ENCODE results near the gene GPR158.
A peak's percentile ranks its signal among the peaks of the same experiment; 100 is the strongest.

Gene GPR158

DNA sequence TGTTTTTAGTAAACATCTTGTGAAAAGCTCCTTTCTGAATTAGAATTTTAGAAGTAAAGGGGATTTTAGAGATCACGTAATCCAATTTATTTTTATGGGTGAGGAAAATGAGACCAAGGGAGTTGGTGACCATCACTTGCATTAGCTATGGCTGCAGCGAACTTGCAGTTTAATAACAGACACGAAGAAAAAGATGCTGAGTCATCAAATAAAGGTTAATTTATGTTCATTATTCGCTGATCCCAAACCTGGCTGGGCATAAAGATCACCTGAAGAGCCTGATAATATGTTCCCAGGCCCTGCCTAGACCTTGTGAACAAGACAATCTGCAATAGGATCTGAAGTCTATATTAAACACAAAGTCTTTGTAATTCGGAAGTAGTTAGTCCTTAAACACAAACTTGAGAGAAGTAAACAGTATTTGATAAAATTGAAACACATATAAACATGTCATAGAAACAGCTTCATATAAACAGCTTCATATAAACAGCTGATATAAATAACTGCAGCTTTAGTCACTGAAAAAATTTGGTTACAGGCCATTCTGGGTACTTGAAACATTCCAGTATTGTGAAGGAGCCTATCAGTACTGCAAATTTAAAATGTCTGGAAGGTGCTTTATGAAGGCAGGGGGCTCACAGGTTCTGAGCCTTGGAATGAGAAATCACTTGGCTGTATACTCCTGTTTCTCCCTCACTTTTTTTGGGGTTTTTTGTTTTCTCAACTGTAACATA is 16.5 kb downstream of the GPR158 start:
- no peak for DNase-seq (ENCODE audit: low spot score)

DNA sequence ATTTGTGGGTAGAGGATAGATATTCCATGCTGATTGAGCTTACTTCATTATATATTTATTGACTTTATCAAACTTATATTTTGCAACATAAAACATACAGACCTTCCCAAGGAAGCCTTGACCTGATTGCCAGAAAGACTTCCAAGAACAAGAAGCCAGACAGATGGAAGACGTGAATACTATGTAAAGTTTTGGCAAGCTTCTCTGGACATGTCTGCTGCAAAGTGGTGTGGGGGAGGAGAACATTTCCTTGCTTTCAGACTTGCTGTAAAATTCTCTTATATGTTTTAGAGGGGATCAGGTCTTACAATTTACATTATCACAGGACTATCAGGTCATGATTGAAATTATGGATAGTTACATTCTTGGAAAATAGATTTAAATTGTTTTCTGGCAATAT is 23.4 kb downstream of the GPR158 start:
- no peak for DNase-seq (ENCODE audit: low spot score)

DNA sequence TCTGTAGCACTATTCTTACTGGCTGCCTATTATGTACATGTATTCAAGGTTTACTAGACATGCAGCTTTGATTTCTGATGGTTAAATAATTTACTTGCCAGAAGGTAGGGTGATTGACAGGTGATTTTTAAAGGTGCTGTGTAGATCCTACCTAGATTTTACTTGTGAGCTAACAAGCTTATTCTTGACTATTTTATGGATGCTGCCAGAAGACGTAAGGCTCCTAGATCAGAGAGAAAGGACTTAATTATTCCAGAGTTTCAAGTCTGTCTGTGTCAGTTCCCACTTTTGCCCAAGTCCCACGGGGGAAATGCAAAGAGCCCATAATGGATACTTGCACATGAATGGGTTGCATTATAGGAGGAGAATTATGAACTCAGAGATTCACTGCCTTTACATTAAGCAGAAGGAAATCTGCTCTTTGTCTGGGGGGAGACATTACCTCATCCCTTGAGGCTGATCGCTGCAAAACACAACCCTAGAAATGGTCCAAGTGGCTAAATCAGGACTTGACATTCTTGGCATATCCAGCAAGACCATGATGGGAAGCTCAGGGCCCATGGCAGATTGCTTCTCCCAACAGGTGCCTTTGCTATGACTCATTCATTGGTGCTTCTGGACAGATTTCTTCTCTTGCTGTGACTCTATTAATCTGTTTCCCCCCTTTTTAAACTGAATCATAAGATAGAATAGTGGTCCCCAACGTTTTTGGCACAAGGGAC is 32.1 kb downstream of the GPR158 start:
- no peak for DNase-seq (ENCODE audit: low spot score)

DNA sequence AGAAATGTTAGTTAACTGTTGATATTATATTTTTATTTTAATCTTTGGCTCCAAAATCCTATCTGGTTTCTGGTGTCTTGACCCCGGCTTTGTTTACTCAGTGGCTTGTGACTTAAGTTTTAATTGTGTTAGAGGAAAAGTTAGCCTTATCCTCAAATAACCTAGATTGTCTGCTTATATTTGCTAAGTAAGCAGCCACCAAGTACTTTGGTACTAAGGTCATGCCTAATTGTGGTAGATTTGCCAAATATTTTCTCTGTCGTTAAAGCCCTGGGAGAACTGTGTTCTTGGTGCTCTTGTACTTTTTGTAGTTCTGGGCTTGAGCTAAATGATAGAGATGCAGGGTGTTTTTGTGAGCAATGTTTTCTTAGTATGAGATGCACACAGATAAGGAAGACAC is 34.8 kb downstream of the GPR158 start:
- DNase-seq (ENCODE audit: low spot score) = no peak

DNA sequence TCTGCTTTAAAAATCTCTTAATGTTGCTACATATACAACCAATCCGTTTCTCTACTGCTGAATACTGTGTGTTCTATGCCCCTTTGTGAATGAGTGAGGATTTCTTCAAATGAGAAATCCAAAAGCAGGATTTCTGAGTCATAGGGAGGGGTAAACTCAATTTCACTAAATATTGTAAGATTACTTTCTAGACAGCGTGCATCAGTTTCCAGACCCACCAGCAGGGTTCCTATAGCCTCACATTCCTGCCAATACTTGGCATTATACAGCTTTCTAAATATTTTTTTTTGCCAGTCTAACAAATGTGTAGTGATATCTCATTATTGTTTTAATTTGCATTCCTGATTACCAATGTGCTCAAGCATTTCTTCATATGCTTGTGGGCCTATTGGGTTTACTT is 35.5 kb downstream of the GPR158 start:
- DNase-seq (ENCODE audit: low spot score) = no peak

DNA sequence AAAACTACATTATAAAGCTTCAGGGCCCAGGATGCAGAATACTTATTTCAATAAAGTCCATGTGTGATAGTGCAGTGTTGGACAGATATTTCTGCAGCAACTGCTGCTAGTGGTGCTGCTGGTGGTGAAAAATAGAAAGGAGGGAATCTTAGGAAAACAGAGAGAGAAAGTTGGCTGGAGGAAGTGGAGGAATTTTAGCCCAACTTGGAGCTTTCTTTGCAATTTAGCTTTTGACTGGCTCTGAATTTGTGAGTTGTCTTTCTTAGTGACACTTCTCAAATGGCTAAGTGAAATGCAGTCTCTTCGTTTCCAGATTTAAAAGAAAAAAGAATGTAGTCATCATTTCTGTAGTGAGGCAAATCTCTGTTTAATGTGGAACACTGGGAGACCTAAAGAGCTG is 45.4 kb downstream of the GPR158 start:
- DNase-seq (ENCODE audit: low spot score) = no peak

DNA sequence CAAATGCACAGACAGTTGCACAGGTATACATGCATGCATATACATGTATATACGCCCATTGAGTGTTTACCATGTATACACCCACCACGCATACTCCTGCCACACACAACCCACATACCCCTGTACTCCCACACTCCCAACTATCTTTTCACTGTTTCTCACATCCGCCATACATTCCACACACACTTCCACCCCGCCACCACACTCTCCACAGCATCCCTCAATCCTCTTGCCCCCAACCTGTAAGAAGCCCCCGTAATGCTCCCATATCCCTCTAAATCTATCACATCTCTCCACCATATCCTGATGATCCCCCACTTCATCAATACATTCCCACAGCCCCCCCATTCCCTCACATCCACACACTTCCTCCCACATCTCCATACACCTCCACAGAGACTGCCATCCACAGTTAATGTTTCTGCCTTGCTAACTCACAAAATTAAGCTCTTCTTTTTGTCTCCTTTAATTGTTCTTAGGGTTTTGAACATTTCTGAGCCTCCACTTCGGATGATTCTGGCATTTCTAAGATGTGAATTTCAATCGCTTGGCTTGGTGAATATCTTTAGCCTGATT is 47.4 kb downstream of the GPR158 start:
- DNase-seq (ENCODE audit: low spot score) = no peak

DNA sequence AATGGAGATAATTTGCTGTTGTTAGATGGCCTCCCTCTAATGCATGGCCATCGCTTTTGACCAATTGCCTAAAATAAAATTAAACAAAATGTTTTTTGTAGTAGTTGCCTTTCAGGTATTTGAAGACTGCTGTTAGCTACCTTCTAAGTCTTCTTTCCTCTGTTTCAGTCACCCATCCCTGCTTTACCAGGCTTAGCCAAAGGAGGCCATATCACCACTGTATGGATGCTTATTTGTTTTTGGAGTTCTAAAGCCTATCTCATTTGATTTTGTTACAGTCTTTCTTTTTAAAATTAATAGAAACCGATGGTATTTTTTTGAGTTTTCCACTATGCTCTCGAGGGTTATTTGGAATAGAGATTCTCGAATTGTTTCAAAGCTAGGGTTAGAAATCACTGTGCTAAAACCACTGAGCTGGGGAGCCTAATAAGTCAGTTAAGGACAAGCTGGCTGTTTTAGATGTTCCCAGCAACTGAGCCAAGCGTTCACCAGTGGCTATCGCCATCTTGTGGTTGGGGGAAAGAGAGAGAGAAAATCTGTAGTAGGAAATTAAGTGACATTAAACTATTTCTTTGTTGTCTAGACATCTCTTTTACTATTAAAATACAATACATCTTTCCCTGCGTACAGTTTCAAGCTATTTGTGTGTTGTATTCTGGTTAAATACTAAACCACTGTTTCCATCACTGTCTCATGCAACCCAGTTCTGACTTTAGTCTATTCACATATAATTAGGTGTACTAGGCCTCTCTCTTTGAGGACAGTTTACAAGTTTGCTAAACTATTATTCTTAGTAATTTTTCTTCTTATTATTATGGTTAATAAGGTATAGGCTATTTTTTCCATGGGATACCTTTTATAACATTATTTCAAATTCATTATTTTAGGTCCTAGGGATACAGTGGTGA is 52.2 kb downstream of the GPR158 start:
- peak; percentile 22 for DNase-seq (ENCODE audit: low spot score)

DNA sequence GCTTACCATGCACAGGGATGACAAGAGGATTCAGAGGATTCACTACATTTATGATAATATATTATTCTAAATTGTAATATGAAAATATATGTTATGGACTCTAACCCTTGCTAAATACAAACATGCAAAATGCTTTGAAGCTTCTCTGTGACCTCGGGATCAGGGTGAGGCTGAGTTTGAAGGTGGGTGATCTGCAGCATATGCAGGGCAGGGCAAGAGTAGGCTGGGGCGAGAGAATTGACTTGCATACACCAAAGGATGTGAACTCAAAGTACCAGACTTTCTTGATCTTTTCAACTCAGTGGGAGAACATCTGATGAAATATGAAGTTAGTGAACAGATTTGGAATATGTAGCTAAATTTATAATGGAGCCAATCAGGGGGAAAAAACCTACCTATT is 57.0 kb downstream of the GPR158 start:
- no peak for DNase-seq (ENCODE audit: low spot score)

DNA sequence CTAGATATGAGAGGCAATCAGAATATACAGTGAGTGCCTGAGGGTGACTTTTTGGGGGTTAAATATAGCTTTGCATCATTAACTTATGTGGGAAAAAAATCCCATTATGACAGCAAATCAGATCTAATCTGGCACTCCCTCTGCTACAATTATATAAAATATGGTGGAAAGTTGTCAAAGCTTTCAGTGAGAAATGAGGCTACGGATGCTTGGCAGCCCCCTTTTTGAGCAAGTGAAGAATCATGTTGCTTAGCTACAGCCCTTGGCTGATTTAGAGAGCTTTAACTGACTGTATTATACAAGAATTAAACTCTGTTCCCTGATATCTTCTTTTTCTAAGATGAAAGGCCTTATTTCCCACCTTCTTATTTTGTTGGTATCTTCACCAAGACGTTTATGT is 57.4 kb downstream of the GPR158 start:
- no peak for DNase-seq (ENCODE audit: low spot score)

DNA sequence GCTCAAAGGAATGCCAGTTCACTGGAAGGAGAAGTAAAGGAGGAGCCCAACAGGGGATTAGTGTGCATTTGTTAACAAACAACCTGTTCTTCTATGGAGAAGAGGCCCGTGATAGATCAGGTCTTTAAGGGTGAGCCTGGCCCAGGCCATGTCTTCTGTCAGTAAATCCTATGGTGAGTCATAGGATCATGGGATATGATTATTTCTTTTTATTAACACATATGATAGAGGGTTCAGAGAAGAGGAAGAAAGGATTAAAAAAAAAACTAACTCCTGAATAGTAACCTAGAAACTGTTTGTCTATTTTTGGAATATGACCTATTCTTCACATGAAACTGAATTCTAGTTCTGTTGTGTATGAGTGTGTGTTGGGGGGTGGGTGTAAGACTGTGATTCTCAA is 70.4 kb downstream of the GPR158 start:
- no peak for DNase-seq (ENCODE audit: low spot score)

DNA sequence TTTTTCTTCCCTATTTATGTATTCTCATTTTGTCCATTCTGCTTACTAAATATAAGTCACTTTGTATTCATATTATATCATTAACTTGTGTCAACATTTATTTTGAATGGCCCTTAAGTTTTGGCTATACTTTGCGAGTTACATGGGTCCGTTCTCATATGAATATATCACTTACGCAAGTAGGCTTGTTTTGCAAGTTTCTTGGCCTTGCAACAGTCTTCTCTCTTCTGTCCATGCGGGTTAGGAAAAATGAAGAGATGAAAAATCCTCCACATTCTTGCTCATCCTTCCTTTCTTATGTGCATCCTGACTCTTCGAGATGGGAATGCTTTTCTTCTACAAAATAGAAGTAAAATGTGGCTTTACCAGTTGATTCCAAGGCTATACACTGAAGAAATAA is 82.8 kb downstream of the GPR158 start:
- no peak for DNase-seq (ENCODE audit: low spot score)

DNA sequence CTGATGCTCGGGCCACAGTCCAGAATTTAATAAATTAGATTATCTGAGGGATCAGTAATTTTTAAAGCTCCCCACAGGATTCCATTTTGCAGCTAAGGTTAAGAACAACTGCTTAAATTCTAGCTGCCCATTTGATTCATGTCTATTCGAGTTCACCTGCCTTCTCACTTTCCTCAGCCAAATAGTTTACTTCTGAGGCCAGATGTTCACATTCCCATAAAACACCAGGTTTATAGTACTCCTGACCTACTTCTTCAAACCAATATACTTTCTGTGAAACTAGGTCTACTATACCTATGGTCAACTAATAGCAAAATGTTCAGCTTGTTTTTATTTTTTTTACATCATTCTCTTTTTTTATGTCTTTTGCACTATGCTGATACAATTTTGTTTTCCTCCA is 86.3 kb downstream of the GPR158 start:
- no peak for DNase-seq (ENCODE audit: low spot score)

DNA sequence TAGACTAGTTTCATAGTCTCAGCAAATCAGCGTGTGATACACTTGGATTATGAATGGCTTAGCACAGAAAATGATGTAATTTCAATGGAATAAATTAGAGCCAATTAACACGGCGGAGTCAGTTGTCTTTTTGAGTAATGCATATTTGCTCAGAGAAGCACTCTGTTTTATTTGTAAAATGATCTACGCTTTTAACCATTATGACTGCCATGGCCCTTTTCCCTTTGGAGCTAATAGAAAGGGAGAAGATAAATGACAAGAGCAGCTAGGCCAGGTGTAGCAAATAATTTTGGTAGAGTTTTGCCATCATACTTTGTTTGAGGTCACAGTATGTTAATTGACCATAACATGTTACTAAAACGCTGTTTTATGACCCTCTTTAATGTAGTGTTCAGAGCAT is 86.8 kb downstream of the GPR158 start:
- no peak for DNase-seq (ENCODE audit: low spot score)

DNA sequence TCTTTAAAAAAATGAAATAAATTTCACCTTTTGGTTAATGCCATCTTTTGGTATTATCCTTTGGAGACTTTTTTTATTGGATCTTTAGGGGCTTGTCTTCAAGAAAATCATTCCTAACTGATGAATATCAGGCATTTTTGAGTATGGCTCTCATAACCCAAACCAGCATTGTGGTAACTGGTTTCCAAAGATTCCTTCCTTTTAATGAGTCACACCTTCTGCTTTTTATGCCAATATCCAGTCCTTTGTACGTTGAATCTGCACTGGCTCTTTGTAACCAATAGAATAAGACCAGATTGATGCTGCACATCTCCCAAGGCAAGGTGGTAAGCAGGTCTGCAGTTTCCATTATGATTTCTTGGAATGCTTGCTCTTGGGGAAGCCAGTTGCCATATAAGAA is 89.1 kb downstream of the GPR158 start:
- DNase-seq (ENCODE audit: low spot score) = no peak

DNA sequence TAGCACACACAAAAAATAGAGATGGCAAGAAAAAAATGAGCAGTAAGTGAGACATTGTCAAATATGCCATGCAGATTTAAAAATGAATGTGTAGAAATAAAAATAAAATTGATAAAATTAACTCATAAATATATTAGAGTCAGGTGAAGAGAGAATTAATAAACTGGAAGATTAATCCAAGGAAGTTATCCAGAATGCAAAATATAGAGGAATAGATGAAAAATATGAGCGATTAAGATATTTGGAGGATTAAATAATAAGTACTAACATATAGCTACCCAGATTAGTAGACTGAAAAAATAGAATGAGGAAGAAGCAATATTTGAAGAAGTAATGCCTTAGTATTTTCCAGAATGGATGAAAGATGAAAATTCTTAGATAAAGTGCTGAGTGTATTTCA is 103.4 kb downstream of the GPR158 start:
- DNase-seq (ENCODE audit: low spot score) = no peak

DNA sequence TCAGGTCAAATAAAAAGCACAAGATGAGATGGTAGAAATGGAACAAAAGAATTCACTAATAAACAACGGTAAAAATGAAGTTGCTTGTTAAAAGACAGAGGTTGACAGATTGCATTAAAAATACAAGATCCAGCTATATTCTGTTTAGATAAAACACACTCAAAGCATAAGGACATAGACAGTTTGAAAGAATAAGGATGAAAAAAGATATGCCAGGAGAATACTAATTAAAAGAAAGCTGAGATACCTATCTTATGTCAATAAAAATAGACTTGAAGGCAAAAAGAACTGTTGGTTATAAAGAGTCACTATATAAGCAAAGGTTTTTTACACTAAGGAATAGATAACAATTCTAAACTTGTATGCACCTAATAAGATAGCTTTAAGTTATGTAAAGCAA is 105.3 kb downstream of the GPR158 start:
- no peak for DNase-seq (ENCODE audit: low spot score)

DNA sequence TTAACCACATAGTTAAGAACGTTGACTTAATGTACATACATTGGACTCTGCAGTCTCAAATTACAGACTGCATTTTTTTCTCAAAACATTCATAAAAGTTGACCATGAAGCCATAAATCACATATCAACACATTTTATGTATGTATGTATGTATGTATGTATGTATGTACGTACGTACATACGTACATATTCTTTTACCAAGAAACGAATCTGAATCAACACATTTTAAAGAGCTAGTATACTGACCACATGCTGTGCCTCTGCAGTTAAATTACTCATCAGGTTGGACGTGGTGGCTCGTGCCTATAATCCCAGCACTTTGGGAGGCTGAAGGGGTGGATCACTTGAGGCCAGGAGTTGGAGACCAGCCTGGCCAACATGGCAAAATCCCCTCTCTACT is 105.8 kb downstream of the GPR158 start:
- DNase-seq (ENCODE audit: low spot score) = no peak

DNA sequence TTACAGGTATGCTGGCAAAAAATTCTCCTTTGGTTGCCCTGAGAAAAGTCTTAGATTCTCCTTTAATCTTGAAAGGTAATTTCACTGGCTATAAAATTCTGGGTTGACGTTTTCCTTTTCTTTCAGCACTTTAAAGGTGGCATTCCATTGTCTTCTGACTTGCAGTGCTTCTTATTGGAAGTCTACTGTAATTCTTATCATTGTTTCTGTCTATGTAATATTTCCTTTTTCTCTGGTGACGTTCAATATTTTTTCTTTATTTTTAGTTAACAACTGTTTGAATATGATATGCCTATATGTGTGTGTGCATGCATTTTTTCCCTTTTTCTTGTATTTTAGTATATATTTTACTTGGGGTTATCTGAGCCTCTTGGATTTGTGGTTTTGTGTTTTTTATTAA is 111.0 kb downstream of the GPR158 start:
- DNase-seq (ENCODE audit: low spot score) = no peak

DNA sequence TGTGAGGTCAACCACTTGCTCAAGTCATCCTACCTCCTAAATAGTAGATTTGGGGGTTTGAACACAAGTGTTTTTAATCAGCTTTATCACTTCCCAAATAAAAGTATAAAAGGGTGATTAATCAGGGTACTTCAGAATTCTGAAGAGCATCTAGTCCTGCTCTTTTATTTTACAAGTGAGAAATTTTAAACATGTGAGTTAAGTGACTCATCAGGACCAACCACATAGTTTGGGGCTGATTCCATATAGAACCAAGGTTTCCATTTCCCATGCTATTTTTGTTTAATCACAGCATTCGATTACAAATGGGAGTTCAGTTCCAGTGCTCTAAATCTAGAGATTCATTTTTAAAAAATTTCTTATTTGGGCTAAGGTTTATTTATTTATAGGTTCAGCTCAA is 113.4 kb downstream of the GPR158 start:
- no peak for DNase-seq (ENCODE audit: low spot score)

DNA sequence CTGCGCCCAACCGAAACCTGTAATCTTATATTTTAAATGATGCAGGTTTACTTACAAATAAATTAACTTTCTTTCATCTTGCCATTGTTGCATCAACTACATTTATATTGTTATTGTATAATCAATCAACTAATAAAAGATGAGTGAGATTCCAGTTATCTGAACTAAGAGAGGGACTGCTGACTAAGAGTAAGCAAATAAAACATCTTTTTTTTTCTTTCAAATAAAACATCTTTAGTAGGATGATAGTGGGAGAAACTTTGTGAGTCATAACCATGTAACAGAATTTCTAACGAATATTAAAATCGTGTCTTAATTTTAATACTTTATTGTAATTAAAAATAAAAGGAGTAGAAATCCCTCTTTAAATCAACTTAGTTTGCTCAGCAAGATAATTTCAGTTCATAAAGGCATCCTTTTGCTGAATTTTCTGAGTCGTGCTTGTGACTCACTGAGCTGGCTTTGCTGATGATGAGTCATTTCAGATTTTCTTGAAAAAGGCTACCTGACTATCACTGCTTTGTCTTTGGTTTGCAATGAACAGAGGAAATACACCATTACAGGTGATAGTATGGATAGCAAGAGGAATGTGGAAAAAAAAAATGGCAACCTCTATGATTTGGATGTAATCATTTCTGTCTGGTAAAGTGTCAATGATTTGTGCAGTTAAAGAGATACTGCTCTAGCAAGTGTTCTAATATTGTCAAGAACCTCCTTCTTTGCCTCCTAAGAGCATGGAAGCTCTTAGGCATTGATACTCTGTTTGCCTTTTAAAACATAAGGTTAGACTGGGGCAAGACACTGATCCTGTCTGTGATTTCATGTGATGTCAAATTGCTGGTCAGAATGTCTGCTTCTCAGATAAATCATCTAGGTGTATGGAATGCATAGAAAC is 119.5 kb downstream of the GPR158 start:
- peak; percentile 3 for DNase-seq (ENCODE audit: low spot score)

DNA sequence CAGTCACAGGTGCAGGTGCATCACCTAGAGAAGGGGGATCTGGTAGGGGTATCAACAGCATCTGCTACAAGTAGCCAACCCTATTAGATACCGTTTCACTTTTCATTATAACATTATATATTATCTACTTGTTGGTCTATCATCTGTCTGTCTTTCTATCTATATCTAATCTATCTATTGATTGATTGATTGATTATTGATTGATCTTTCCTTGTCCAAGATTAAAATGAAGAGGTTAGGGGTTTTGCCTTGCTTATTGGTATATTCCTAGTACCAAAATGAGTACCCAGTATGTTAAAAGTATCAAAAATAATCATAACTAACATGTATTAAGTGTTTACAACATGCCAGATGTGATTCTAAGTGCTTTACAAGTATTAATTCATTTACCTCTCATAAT is 121.5 kb downstream of the GPR158 start:
- DNase-seq (ENCODE audit: low spot score) = no peak

All from activated CD4-positive, alpha-beta T cell treated with anti-CD3 and anti-CD28 coated beads, Interleukin-2, Interleukin-4, amounts not matched to agents 100 ng/mL and 50 ng/mL, durations not matched to agents 16 hours and 8 hours (primary cell).